AG10803 (cell line): ENCODE data around the gene PHF19.

Experiments
- DNase-seq: peaks from one replicate; pipeline ENCODE4 v3.0.0; 2010; ENCODE audit warnings: low read depth
- H3K4me3 ChIP-seq: 2 replicates; pipeline ENCODE4 v1.5.1; 2011; ENCODE audit warnings: mild to moderate bottlenecking, low read length, control low read depth
- CTCF ChIP-seq: conservative IDR thresholded peaks from 2 replicates; pipeline ENCODE4 v1.5.1; 2011; ENCODE audit warnings: mild to moderate bottlenecking, low read length, control low read depth, inconsistent platforms

PHF19 gene

GRCh38 chr9:120850315-120850714, 26.7 kb downstream of the PHF19 start:
- no peak for TF ChIP-seq CTCF
- H3K4me3 ChIP-seq, result no peak overlapping the region
- DNase-seq, result no peak

- no peak for TF ChIP-seq CTCF
- no peak overlapping the region for H3K4me3 ChIP-seq
- no peak for DNase-seq
These were observed 30.1 kb downstream of the PHF19 start for GRCh38 chr9:120846906-120847305.

DNA sequence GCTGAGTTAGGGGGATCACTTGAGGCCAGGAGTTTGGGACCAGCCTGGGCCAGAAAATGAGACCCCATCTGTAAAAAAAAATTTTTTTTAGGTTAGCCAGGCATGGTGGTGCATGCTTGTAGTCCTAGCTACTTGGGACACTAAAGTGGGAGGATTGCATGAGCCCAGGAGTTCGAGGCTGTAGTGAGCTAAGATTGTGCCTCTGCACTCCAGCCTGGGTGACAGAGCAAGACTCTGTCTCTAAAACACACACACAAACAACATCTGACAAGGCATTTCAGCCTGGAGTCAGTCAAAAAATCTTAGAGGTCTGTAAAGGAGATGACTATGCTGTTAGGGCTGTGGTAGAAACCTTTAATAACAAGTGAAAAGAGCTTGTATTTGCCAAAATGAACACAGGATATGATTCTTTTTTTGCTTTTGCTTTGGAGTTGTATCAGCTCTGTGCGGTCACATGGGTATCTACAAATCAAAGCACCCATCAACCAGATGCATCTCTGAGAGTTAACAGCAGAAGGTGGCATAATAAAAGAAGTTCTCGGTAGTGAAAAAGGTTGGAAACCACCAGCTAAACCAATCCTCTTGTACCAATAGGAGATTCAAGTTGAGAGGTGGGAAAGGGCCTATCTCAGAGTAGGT, 30.6 kb downstream of the PHF19 start:
- TF ChIP-seq CTCF, result no peak
- H3K4me3 ChIP-seq, result no peak overlapping the region
- no peak for DNase-seq

- no peak for TF ChIP-seq CTCF
- no peak for DNase-seq
- H3K4me3 ChIP-seq, result no peak overlapping the region
These were observed 31.7 kb downstream of the PHF19 start for GRCh38 chr9:120845255-120845654.

- H3K4me3 ChIP-seq, result peak within 1 kb of the TSS; percentile 81
- peak; percentile 100 for DNase-seq
These were observed 34.1 kb downstream of the PHF19 start, which contains the start of gene PSMD5 for GRCh38 chr9:120842685-120843485. Gene PSMD5 (minus strand): TSS chr9:120842922. CDS start chr9:120842909, 13 bp downstream.

GRCh38 chr9:120841930-120842684, 34.9 kb downstream of the PHF19 start:
- TF ChIP-seq CTCF, result no peak
- peak overlapping the region; percentile 81 for H3K4me3 ChIP-seq
- no peak for DNase-seq

More at GRCh38 chr9:120842685-120843485, 34.1 kb downstream of the PHF19 start, which contains the start of gene PSMD5:
- TF ChIP-seq CTCF, result no peak; the same call in 1 of the 2 replicates
